B cell (primary cell): ENCODE data around the gene KIAA0825. TPM values are rescaled to one million over a fixed set of nuclear protein-coding genes. Genes with fewer than 3 reads are reported as not detected.
"Not testable (repeated sequence)": the region's sequence is repeated elsewhere in the genome, so short reads cannot be mapped to it uniquely, and the experiment has no call there.

ENCODE experiments used
- ATAC-seq: fragments of 200-7000 bp; cut with Tn5 transposase; one replicate; pipeline ENCODE4 v1.10.0; 2021; ENCODE audit warnings: low read depth, mild to moderate bottlenecking, moderate number of reproducible peaks, moderate library complexity
- CTCF ChIA-PET: fragments of 350-600 bp; sonication (Branson Sonifier 250); formaldehyde crosslinking; loops from one replicate; lab custom pipeline; 2021; ENCODE audit warnings: antibody characterized with exemption, inconsistent platforms; lab: Charles Lee
- POLR2A ChIA-PET: fragments of 350-600 bp; sonication (Branson Sonifier 250); formaldehyde crosslinking; loops from one replicate; lab custom pipeline; 2021; ENCODE audit warnings: antibody characterized with exemption; lab: Charles Lee
- DNase-seq: peaks from one replicate; pipeline ENCODE4 v3.0.0; 2013
- H2AFZ ChIP-seq: 2 replicates; pipeline ENCODE4 v1.6.1; 2012; ENCODE audit warnings: mild to moderate bottlenecking, low read depth, low read length; ENCODE audit not compliant: insufficient read depth, poor library complexity, severe bottlenecking
- H3K27ac ChIP-seq, 2 donors: 1 replicate in 1 of 2; 2 replicates in 1 of 2; pipeline ENCODE4 v1.5.1; 2012 to 2013; ENCODE audit warnings: low read length in 2 of 2, mild to moderate bottlenecking in 2 of 2, moderate library complexity in 1 of 2
- H3K27me3 ChIP-seq, 4 experiments: fragments of 200-600 bp in 1 of 4; sonication (generic) in 1 of 4; replicated peaks in 1 of 4; 1 replicate in 2 of 4; 2 replicates in 2 of 4; pipeline versions ENCODE4 v1.6.1 to v1.7.0; 2013 to 2016; ENCODE audit warnings: low read length in 3 of 4, mild to moderate bottlenecking in 2 of 4, mixed read lengths in 1 of 4, moderate library complexity in 1 of 4; ENCODE audit not compliant: insufficient read depth in 4 of 4, control insufficient read depth in 3 of 4; ENCODE audit errors: control extremely low read depth in 1 of 4
- H3K36me3 ChIP-seq, 2 experiments: replicated peaks in 1 of 2; 1 replicate in 1 of 2; 2 replicates in 1 of 2; pipeline versions ENCODE4 v1.6.1 to v1.7.1; 2013; ENCODE audit warnings: low read length in 1 of 2; ENCODE audit not compliant: insufficient read depth in 2 of 2, control insufficient read depth in 1 of 2; ENCODE audit errors: control extremely low read depth in 1 of 2, extremely low read depth in 1 of 2
- H3K4me1 ChIP-seq, 2 donors: fragments of 200-600 bp in 1 of 2; sonication (generic) in 1 of 2; 1 replicate in 1 of 2; 2 replicates in 1 of 2; pipeline versions ENCODE4 v1.5.1 to v1.6.1; 2013 to 2017; ENCODE audit warnings: low read length in 2 of 2; ENCODE audit not compliant: control insufficient read depth in 2 of 2, insufficient read depth in 2 of 2
- H3K4me2 ChIP-seq: replicated peaks from 2 replicates; pipeline ENCODE3; 2012; ENCODE audit warnings: mild to moderate bottlenecking, low read depth, low read length; ENCODE audit not compliant: poor library complexity, severe bottlenecking
- H3K4me3 ChIP-seq, 5 experiments: fragments of 200-600 bp in 1 of 5; sonication (generic) in 1 of 5; 1 replicate in 3 of 5; 2 replicates in 2 of 5; pipeline versions ENCODE4 v1.5.1 to v1.7.0; 2011 to 2016; ENCODE audit warnings: low read length in 4 of 5, mild to moderate bottlenecking in 4 of 5, low read depth in 2 of 5, control low read depth in 1 of 5, moderate library complexity in 1 of 5; ENCODE audit not compliant: insufficient read depth in 1 of 5; ENCODE audit errors: control extremely low read depth in 1 of 5, extremely low read depth in 1 of 5
- H3K79me2 ChIP-seq: fragments of 200-600 bp; sonication (generic); one replicate; pipeline ENCODE4 v1.6.0; 2016; ENCODE audit warnings: low read length; ENCODE audit not compliant: control insufficient read depth, insufficient read depth
- H3K9ac ChIP-seq: fragments of 200-600 bp; sonication (generic); 2 replicates; pipeline ENCODE4 v1.6.1; 2017; ENCODE audit warnings: mild to moderate bottlenecking, low read length, moderate library complexity
- H3K9me3 ChIP-seq, 3 donors: one replicate each; pipeline versions ENCODE4 v1.6.1 to v1.7.1; 2013; ENCODE audit warnings: low read length in 2 of 3; ENCODE audit not compliant: control insufficient read depth in 2 of 3, insufficient read depth in 1 of 3; ENCODE audit errors: control extremely low read depth in 1 of 3
- H4K20me1 ChIP-seq: 2 replicates; pipeline ENCODE4 v1.6.0; 2012; ENCODE audit warnings: mild to moderate bottlenecking, low read length; ENCODE audit not compliant: insufficient read depth, control insufficient read depth, poor library complexity, severe bottlenecking
- H3K27ac Mint-ChIP-seq: one replicate; pipeline ENCODE4 v1.8.0; 2021; ENCODE audit warnings: mixed read lengths
- H3K27me3 Mint-ChIP-seq: one replicate; pipeline ENCODE4 v1.8.0; 2021; ENCODE audit warnings: mixed read lengths
- H3K4me1 Mint-ChIP-seq: one replicate; pipeline ENCODE4 v1.8.0; 2021; ENCODE audit warnings: mixed read lengths
- H3K4me3 Mint-ChIP-seq: one replicate; pipeline ENCODE4 v1.8.0; 2021; ENCODE audit warnings: mixed read lengths
- H3K9me3 Mint-ChIP-seq: one replicate; pipeline ENCODE4 v1.8.0; 2022; ENCODE audit warnings: mixed read lengths; ENCODE audit not compliant: insufficient read depth
- EZH2 ChIP-seq: IDR thresholded peaks from 2 replicates; pipeline ENCODE4 v1.6.1; 2012; ENCODE audit warnings: borderline replicate concordance, low read depth, mild to moderate bottlenecking, moderate library complexity, low read length; ENCODE audit not compliant: insufficient read depth, poor library complexity, severe bottlenecking
- WGBS: methylation state at CpG from one replicate; pipeline ENCODE4 v1.1.5; 2013; ENCODE audit warnings: missing lambda C conversion rate; ENCODE audit not compliant: insufficient coverage; 5-methylcytosine and 5-hydroxymethylcytosine counted together
- intact Hi-C: fragments of 100-400 bp; cut with micrococcal nuclease; formaldehyde crosslinking; loops from one replicate; pipeline ENCODE4 v1.10.0; 2022
- polyA plus RNA-seq: library from polyadenylated mRNA; depleted of rRNA; stranded (reverse); fragments of >200 nt; gene quantifications from 2 replicates; pipeline ENCODE4 v1.2.3, GENCODE V29; 2012
- total RNA-seq, 2 donors: library from RNA; stranded (reverse); fragments of 120-200 nt in 1 of 2; gene quantifications; 1 replicate in 1 of 2; 2 replicates in 1 of 2; pipeline versions ENCODE4 v1.2.3 to v1.2.4, GENCODE V29; 2013 to 2022
- TF ChIP-seq, protein P1 (sequence below): fragments of 200-600 bp; IDR thresholded peaks from one replicate; pipeline ENCODE4 v1.8.0; 2022; ENCODE audit warnings: antibody characterized with exemption, mild to moderate bottlenecking

Gene KIAA0825
- total and polyA plus RNA-seq, 2 donors (not counting 1 experiment from before 2014, with no cell fraction given), result 0.43 to 2.7 TPM

DNA sequence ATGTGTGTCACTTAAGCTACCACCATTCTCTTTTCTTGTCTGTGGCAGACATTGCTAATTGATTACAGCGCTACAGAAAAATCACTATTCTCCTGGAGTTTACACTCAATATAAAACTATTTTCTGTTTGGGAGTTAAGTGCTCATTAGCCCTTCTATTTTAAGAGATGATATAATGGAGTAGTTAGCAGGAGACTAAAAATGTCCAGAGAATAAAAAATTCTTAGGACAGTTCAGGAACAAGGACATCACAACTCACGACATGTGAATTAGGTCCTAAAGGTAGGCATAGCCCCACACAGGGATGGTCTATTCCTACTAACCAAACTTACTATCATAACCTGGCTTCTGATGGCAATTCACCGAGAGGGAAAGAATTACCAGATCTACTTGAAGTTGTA is 258.5 kb downstream of the KIAA0825 start:
- Mint-ChIP-seq H3K9me3 (no peaks in the 10 kb centered on the region), H3K27ac (no peak overlapping the region), H3K4me3 (no peak overlapping the region), H3K4me1 (no peaks in the 10 kb centered on the region), H3K27me3 (no peaks in the 10 kb centered on the region)
- Histone ChIP-seq H3K27me3 (no peaks in the 10 kb centered on the region), H2AFZ (no peak overlapping the region), H3K4me1 (no peaks in the 10 kb centered on the region), H4K20me1 (no peaks in the 10 kb centered on the region), H3K4me3 (no peak overlapping the region), H3K9me3 (no peaks in the 10 kb centered on the region), H3K79me2 (no peaks in the 10 kb centered on the region), H3K27ac (no peak overlapping the region), H3K36me3 (no peaks in the 10 kb centered on the region), H3K9ac (no peak overlapping the region), H3K4me2 (no peak overlapping the region)
- TF ChIP-seq EZH2, result no peak
- TF ChIP-seq, protein P1, sequence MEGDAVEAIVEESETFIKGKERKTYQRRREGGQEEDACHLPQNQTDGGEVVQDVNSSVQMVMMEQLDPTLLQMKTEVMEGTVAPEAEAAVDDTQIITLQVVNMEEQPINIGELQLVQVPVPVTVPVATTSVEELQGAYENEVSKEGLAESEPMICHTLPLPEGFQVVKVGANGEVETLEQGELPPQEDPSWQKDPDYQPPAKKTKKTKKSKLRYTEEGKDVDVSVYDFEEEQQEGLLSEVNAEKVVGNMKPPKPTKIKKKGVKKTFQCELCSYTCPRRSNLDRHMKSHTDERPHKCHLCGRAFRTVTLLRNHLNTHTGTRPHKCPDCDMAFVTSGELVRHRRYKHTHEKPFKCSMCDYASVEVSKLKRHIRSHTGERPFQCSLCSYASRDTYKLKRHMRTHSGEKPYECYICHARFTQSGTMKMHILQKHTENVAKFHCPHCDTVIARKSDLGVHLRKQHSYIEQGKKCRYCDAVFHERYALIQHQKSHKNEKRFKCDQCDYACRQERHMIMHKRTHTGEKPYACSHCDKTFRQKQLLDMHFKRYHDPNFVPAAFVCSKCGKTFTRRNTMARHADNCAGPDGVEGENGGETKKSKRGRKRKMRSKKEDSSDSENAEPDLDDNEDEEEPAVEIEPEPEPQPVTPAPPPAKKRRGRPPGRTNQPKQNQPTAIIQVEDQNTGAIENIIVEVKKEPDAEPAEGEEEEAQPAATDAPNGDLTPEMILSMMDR, result no peak
- ChIA-PET CTCF (no interaction called here), POLR2A (no interaction called here)
- intact Hi-C loops, result no loop called here
- DNase-seq (no peak), ATAC-seq (no peak)
- WGBS, result 100% methylated on average over 1 of the region's 3 CpGs

DNA sequence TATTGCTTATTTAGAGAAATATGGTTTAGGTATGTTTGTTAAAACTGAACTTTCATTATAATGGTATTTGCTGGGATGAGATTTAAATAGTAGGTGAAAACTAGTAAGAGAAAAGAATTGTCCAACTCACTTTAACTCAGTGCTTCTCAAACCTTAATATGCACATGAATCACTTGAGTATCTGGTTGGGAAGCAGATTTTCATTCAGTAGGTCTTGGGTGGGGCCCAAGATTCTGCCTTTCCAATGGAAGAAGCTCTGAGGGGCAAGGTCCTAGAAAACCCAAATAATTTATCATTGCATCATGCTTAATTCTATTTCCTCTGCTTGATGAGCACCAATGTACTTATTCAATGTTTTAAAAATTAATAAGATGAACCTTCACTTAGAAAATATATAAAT is 262.6 kb downstream of the KIAA0825 start:
- Histone ChIP-seq H2AFZ (no peak overlapping the region), H3K79me2 (no peaks in the 10 kb centered on the region), H3K9ac (no peak overlapping the region), H3K4me2 (no peak overlapping the region), H3K9me3 (no peaks in the 10 kb centered on the region), H3K27me3 (no peaks in the 10 kb centered on the region), H3K36me3 (no peaks in the 10 kb centered on the region), H3K4me1 (no peaks in the 10 kb centered on the region), H4K20me1 (no peaks in the 10 kb centered on the region), H3K4me3 (no peak overlapping the region), H3K27ac (no peak overlapping the region)
- Mint-ChIP-seq H3K27ac (no peak overlapping the region), H3K9me3 (peaks cover 4% of the 10 kb centered on the region), H3K4me1 (no peaks in the 10 kb centered on the region), H3K27me3 (no peaks in the 10 kb centered on the region), H3K4me3 (no peak overlapping the region)
- no peak for ATAC-seq
- no peak for DNase-seq
- ChIA-PET POLR2A (no interaction called here), CTCF (no interaction called here)
- no peak for TF ChIP-seq EZH2
- TF ChIP-seq, protein P1, result no peak
- intact Hi-C loops, result no loop called here

DNA sequence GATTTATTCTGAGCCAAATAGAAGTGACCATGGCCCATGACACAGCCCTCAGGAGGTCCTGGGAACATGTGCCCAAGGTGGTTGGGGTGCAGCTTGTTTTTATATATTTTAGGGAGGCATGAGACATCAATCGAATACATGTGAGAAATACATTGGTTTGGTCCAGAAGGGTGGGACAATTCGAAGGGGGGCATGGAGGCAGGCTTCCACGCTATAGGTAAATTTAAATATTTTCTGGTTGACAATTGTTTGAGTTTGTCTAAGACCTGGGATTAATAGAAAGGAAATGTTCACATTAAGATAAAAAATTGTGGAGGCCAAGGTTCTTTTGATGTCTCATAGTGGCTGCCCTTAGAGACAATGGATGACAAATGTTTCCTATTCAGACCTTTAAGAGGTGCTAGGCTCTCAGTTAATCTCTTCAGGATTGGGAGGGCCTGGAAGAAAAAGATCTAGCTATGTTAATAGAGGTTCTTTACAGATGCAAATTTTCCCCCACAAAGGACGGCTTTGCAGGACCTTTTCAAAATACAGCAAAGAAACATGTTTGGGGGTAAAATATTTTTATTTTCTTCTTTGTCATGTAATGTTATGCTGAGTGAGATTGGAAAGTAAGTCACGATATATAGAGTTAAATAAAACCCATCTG is 263.4 kb downstream of the KIAA0825 start:
- H3K27me3 Mint-ChIP-seq, POLR2A ChIA-PET, H3K9me3 ChIP-seq, H3K4me1 Mint-ChIP-seq, intact Hi-C loops, H3K27ac ChIP-seq, DNase-seq, H3K9me3 Mint-ChIP-seq, H3K79me2 ChIP-seq, ATAC-seq, H3K27ac Mint-ChIP-seq, H3K27me3 ChIP-seq, H3K4me3 Mint-ChIP-seq, H3K4me1 ChIP-seq, H3K9ac ChIP-seq, H3K4me3 ChIP-seq, H4K20me1 ChIP-seq, H2AFZ ChIP-seq, H3K36me3 ChIP-seq, H3K4me2 ChIP-seq, CTCF ChIA-PET: not testable (repeated sequence)
- WGBS, result 56% methylated on average over 3 of the region's 5 CpGs
